ENCODE measurements around the gene SDF4.

GRCh38 chr1:1215881-1216605 lies 15.8 kb downstream of the SDF4 start:
- TF ChIP-seq POLR2A (IDR thresholded peaks at IDR 0.05), result no peak
- TF ChIP-seq POLR2AphosphoS5 (IDR thresholded peaks at IDR 0.05), result no peak
- no peak for TF ChIP-seq CTCF (IDR thresholded peaks at IDR 0.05)
- no peak for TF ChIP-seq EP300 (IDR thresholded peaks at IDR 0.05)

All from upper lobe of left lung (tissue), 4 donors.